B cell (primary cell): Measurements from ENCODE around the gene MAD1L1. TPM values are rescaled to one million over a fixed set of nuclear protein-coding genes. Genes with fewer than 3 reads are reported as not detected.

Experiments
- ATAC-seq: fragments of 200-7000 bp; cut with Tn5 transposase; one replicate; pipeline ENCODE4 v1.10.0; 2021; ENCODE audit warnings: low read depth, mild to moderate bottlenecking, moderate number of reproducible peaks, moderate library complexity
- CTCF ChIA-PET: fragments of 350-600 bp; sonication (Branson Sonifier 250); formaldehyde crosslinking; loops from one replicate; lab custom pipeline; 2021; ENCODE audit warnings: antibody characterized with exemption, inconsistent platforms; lab: Charles Lee
- POLR2A ChIA-PET: fragments of 350-600 bp; sonication (Branson Sonifier 250); formaldehyde crosslinking; loops from one replicate; lab custom pipeline; 2021; ENCODE audit warnings: antibody characterized with exemption; lab: Charles Lee
- DNase-seq: peaks from one replicate; pipeline ENCODE4 v3.0.0; 2013
- H2AFZ ChIP-seq: 2 replicates; pipeline ENCODE4 v1.6.1; 2012; ENCODE audit warnings: mild to moderate bottlenecking, low read depth, low read length; ENCODE audit not compliant: insufficient read depth, poor library complexity, severe bottlenecking
- H3K27ac ChIP-seq, 2 donors: 1 replicate in 1 of 2; 2 replicates in 1 of 2; pipeline ENCODE4 v1.5.1; 2012 to 2013; ENCODE audit warnings: low read length in 2 of 2, mild to moderate bottlenecking in 2 of 2, moderate library complexity in 1 of 2
- H3K27me3 ChIP-seq, 4 experiments: fragments of 200-600 bp in 1 of 4; sonication (generic) in 1 of 4; replicated peaks in 1 of 4; 1 replicate in 2 of 4; 2 replicates in 2 of 4; pipeline versions ENCODE4 v1.6.1 to v1.7.0; 2013 to 2016; ENCODE audit warnings: low read length in 3 of 4, mild to moderate bottlenecking in 2 of 4, mixed read lengths in 1 of 4, moderate library complexity in 1 of 4; ENCODE audit not compliant: insufficient read depth in 4 of 4, control insufficient read depth in 3 of 4; ENCODE audit errors: control extremely low read depth in 1 of 4
- H3K36me3 ChIP-seq, 2 experiments: replicated peaks in 1 of 2; 1 replicate in 1 of 2; 2 replicates in 1 of 2; pipeline versions ENCODE4 v1.6.1 to v1.7.1; 2013; ENCODE audit warnings: low read length in 1 of 2; ENCODE audit not compliant: insufficient read depth in 2 of 2, control insufficient read depth in 1 of 2; ENCODE audit errors: control extremely low read depth in 1 of 2, extremely low read depth in 1 of 2
- H3K4me1 ChIP-seq, 2 donors: fragments of 200-600 bp in 1 of 2; sonication (generic) in 1 of 2; 1 replicate in 1 of 2; 2 replicates in 1 of 2; pipeline versions ENCODE4 v1.5.1 to v1.6.1; 2013 to 2017; ENCODE audit warnings: low read length in 2 of 2; ENCODE audit not compliant: control insufficient read depth in 2 of 2, insufficient read depth in 2 of 2
- H3K4me2 ChIP-seq: replicated peaks from 2 replicates; pipeline ENCODE3; 2012; ENCODE audit warnings: mild to moderate bottlenecking, low read depth, low read length; ENCODE audit not compliant: poor library complexity, severe bottlenecking
- H3K4me3 ChIP-seq, 5 experiments: fragments of 200-600 bp in 1 of 5; sonication (generic) in 1 of 5; 1 replicate in 3 of 5; 2 replicates in 2 of 5; pipeline versions ENCODE4 v1.5.1 to v1.7.0; 2011 to 2016; ENCODE audit warnings: low read length in 4 of 5, mild to moderate bottlenecking in 4 of 5, low read depth in 2 of 5, control low read depth in 1 of 5, moderate library complexity in 1 of 5; ENCODE audit not compliant: insufficient read depth in 1 of 5; ENCODE audit errors: control extremely low read depth in 1 of 5, extremely low read depth in 1 of 5
- H3K79me2 ChIP-seq: fragments of 200-600 bp; sonication (generic); one replicate; pipeline ENCODE4 v1.6.0; 2016; ENCODE audit warnings: low read length; ENCODE audit not compliant: control insufficient read depth, insufficient read depth
- H3K9ac ChIP-seq: fragments of 200-600 bp; sonication (generic); 2 replicates; pipeline ENCODE4 v1.6.1; 2017; ENCODE audit warnings: mild to moderate bottlenecking, low read length, moderate library complexity
- H3K9me3 ChIP-seq, 3 donors: one replicate each; pipeline versions ENCODE4 v1.6.1 to v1.7.1; 2013; ENCODE audit warnings: low read length in 2 of 3; ENCODE audit not compliant: control insufficient read depth in 2 of 3, insufficient read depth in 1 of 3; ENCODE audit errors: control extremely low read depth in 1 of 3
- H4K20me1 ChIP-seq: 2 replicates; pipeline ENCODE4 v1.6.0; 2012; ENCODE audit warnings: mild to moderate bottlenecking, low read length; ENCODE audit not compliant: insufficient read depth, control insufficient read depth, poor library complexity, severe bottlenecking
- H3K27ac Mint-ChIP-seq: one replicate; pipeline ENCODE4 v1.8.0; 2021; ENCODE audit warnings: mixed read lengths
- H3K27me3 Mint-ChIP-seq: one replicate; pipeline ENCODE4 v1.8.0; 2021; ENCODE audit warnings: mixed read lengths
- H3K4me1 Mint-ChIP-seq: one replicate; pipeline ENCODE4 v1.8.0; 2021; ENCODE audit warnings: mixed read lengths
- H3K4me3 Mint-ChIP-seq: one replicate; pipeline ENCODE4 v1.8.0; 2021; ENCODE audit warnings: mixed read lengths
- H3K9me3 Mint-ChIP-seq: one replicate; pipeline ENCODE4 v1.8.0; 2022; ENCODE audit warnings: mixed read lengths; ENCODE audit not compliant: insufficient read depth
- EZH2 ChIP-seq: IDR thresholded peaks from 2 replicates; pipeline ENCODE4 v1.6.1; 2012; ENCODE audit warnings: borderline replicate concordance, low read depth, mild to moderate bottlenecking, moderate library complexity, low read length; ENCODE audit not compliant: insufficient read depth, poor library complexity, severe bottlenecking
- WGBS: methylation state at CpG from one replicate; pipeline ENCODE4 v1.1.5; 2013; ENCODE audit warnings: missing lambda C conversion rate; ENCODE audit not compliant: insufficient coverage; 5-methylcytosine and 5-hydroxymethylcytosine counted together
- intact Hi-C: fragments of 100-400 bp; cut with micrococcal nuclease; formaldehyde crosslinking; loops from one replicate; pipeline ENCODE4 v1.10.0; 2022
- polyA plus RNA-seq: library from polyadenylated mRNA; depleted of rRNA; stranded (reverse); fragments of >200 nt; gene quantifications from 2 replicates; pipeline ENCODE4 v1.2.3, GENCODE V29; 2012
- total RNA-seq, 2 donors: library from RNA; stranded (reverse); fragments of 120-200 nt in 1 of 2; gene quantifications; 1 replicate in 1 of 2; 2 replicates in 1 of 2; pipeline versions ENCODE4 v1.2.3 to v1.2.4, GENCODE V29; 2013 to 2022
- TF ChIP-seq, protein P1 (sequence below): fragments of 200-600 bp; IDR thresholded peaks from one replicate; pipeline ENCODE4 v1.8.0; 2022; ENCODE audit warnings: antibody characterized with exemption, mild to moderate bottlenecking

MAD1L1 gene
- total and polyA plus RNA-seq, 2 donors (not counting 1 experiment from before 2014, with no cell fraction given), result 86.7 to 110 TPM

DNA sequence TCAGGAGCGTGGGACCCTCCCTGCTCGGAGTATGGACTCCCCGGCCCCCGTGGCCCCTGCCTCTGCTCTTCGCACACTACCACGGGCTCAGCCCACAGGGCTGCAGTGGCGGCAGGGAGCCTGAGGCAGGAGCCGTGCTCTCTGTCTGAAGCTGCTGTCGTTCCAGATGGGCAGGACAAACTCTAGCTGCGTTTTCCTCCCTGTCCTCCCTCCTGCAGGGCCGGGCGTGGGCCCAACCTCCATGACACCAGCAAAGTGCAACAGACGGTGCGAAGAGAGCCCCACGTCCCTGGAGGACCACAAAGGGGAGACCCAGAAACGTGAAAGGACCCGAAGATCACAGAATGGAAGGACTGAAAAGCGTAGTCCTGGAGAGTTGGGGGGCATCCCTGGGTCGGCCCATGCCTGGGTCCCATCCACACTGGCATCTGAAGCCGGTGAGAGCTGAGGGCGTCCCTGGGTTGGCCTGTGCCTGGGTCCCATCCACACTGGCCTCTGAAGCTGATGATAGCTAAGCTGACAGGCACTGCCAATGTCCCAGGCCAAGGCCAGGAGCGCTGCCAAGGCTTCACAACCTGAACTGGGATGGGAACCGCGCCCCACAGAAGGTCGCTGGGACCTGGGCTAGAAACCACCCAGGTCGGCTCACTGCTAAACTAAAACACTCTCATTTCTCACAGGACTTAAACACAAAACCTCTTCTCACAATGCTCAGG is 267.0 kb downstream of the MAD1L1 start:
- Mint-ChIP-seq H3K27me3 (no peaks in the 10 kb centered on the region), H3K27ac (no peak overlapping the region), H3K9me3 (peaks cover 7% of the 10 kb centered on the region), H3K4me1 (peaks cover 26% of the 10 kb centered on the region), H3K4me3 (no peak overlapping the region)
- WGBS, result 98% methylated on average over 26 of the region's 26 CpGs
- H3K9ac ChIP-seq, result no peak overlapping the region
- intact Hi-C loops, result no loop called here
- no peak overlapping the region for H3K4me3 ChIP-seq
- H3K9me3 ChIP-seq, result peaks cover 0 to 14% (median 5%) of the 10 kb centered on the region in 3 donors
- peaks cover 19% of the 10 kb centered on the region for H3K79me2 ChIP-seq
- POLR2A ChIA-PET, result no interaction called here
- TF ChIP-seq, protein P1, sequence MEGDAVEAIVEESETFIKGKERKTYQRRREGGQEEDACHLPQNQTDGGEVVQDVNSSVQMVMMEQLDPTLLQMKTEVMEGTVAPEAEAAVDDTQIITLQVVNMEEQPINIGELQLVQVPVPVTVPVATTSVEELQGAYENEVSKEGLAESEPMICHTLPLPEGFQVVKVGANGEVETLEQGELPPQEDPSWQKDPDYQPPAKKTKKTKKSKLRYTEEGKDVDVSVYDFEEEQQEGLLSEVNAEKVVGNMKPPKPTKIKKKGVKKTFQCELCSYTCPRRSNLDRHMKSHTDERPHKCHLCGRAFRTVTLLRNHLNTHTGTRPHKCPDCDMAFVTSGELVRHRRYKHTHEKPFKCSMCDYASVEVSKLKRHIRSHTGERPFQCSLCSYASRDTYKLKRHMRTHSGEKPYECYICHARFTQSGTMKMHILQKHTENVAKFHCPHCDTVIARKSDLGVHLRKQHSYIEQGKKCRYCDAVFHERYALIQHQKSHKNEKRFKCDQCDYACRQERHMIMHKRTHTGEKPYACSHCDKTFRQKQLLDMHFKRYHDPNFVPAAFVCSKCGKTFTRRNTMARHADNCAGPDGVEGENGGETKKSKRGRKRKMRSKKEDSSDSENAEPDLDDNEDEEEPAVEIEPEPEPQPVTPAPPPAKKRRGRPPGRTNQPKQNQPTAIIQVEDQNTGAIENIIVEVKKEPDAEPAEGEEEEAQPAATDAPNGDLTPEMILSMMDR, result no peak
- TF ChIP-seq EZH2, result no peak
- no peaks in the 10 kb centered on the region for H3K27me3 ChIP-seq
- H3K36me3 ChIP-seq, result peaks cover 0 to 15% of the 10 kb centered on the region in 2 experiments
- no peaks in the 10 kb centered on the region for H4K20me1 ChIP-seq
- H2AFZ ChIP-seq, result no peak overlapping the region
- no peak overlapping the region for H3K27ac ChIP-seq
- DNase-seq (no peak), ATAC-seq (no peak)
- no peak overlapping the region for H3K4me2 ChIP-seq
- H3K4me1 ChIP-seq, result peaks cover 8% of the 10 kb centered on the region in 2 donors
- CTCF ChIA-PET, result no interaction called here

DNA sequence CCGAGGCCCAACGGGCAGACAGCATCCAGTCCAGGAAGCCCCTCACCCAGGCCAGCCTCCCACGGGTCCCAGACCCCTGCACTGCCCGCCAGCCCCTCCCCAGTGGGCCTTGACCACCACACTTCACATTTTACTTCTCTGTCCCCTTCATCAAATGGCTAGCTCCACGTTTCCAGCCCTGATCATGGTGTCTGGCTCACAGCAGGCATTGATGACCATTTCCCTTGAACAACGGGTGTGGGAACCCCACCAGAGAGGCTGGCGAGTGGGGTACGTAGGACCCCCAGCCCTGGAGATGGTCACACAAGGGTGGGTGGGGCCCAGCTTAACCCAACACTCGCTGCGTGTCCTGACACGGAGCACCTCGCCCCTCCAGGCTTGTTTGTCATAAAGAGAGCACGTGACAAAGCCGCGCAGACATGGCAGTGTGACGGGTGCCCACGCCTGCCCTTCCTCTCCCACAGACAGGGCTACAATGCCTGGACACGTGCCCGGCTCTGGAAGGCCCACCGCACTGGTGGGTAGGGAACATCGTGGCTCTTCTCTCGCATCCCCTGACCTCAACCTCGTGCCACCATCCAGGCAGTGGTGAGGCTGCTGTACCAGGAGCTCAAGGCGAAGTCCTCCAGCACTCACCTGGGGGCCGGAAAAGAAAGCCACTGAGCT is 267.7 kb downstream of the MAD1L1 start:
- peaks cover 19% of the 10 kb centered on the region for H3K79me2 ChIP-seq
- POLR2A ChIA-PET, result no interaction called here
- H3K9ac ChIP-seq, result no peak overlapping the region
- Mint-ChIP-seq H3K4me1 (peaks cover 24% of the 10 kb centered on the region), H3K9me3 (peaks cover 7% of the 10 kb centered on the region), H3K4me3 (no peak overlapping the region), H3K27me3 (no peaks in the 10 kb centered on the region), H3K27ac (no peak overlapping the region)
- intact Hi-C loops, result no loop called here
- H3K36me3 ChIP-seq, result peaks cover 0 to 15% of the 10 kb centered on the region in 2 experiments
- H4K20me1 ChIP-seq, result no peaks in the 10 kb centered on the region
- CTCF ChIA-PET, result interaction anchor here (0.5 to 1.2 kb wide), 2 partner anchors 10 to 90 kb away, joined by 3 read pairs; no protein-coding TSS in a partner anchor
- H3K9me3 ChIP-seq, result peaks cover 0 to 14% (median 5%) of the 10 kb centered on the region in 3 donors
- H3K27me3 ChIP-seq, result no peaks in the 10 kb centered on the region
- H3K4me3 ChIP-seq, result no peak overlapping the region
- ATAC-seq, result no peak
- no peak overlapping the region for H2AFZ ChIP-seq
- 98% methylated on average over 25 of the region's 25 CpGs for WGBS
- DNase-seq, result no peak
- H3K4me2 ChIP-seq, result no peak overlapping the region
- TF ChIP-seq, protein P1, result no peak
- no peak for TF ChIP-seq EZH2
- H3K4me1 ChIP-seq, result peaks cover 8% of the 10 kb centered on the region in 2 donors
- no peak overlapping the region for H3K27ac ChIP-seq
